ENCODE results near the gene RDX.
A peak's percentile ranks its signal among the peaks of the same experiment; 100 is the strongest.
"Not testable (repeated sequence)": the region's sequence is repeated elsewhere in the genome, so short reads cannot be mapped to it uniquely, and the experiment has no call there.

The RDX gene

GRCh38 chr11:110230377-110230776, 66.0 kb downstream of the RDX start:
- peak; percentile 33 for DNase-seq (ENCODE audit: low read depth)
- no peak for TF ChIP-seq CTCF (conservative IDR thresholded peaks at IDR 0.05; ENCODE audit: low read depth, low read length)
- H3K4me3 ChIP-seq (ENCODE audit: low read depth, low read length) = no peak overlapping the region

- H3K4me3 ChIP-seq (ENCODE audit: low read depth, low read length) = no peak overlapping the region
- TF ChIP-seq CTCF (conservative IDR thresholded peaks at IDR 0.05; ENCODE audit: low read depth, low read length) = no peak
- no peak for DNase-seq (ENCODE audit: low read depth)
Measured at GRCh38 chr11:110219006-110219785, 77.2 kb downstream of the RDX start.

GRCh38 chr11:110217936-110218335, 78.5 kb downstream of the RDX start:
- no peak for DNase-seq (ENCODE audit: low read depth)
- TF ChIP-seq CTCF (conservative IDR thresholded peaks at IDR 0.05; ENCODE audit: low read depth, low read length) = no peak
- no peak overlapping the region for H3K4me3 ChIP-seq (ENCODE audit: low read depth, low read length)

- no peak for DNase-seq (ENCODE audit: low read depth)
- no peak for TF ChIP-seq CTCF (conservative IDR thresholded peaks at IDR 0.05; ENCODE audit: low read depth, low read length)
- H3K4me3 ChIP-seq (ENCODE audit: low read depth, low read length) = no peak overlapping the region
Measured at GRCh38 chr11:110217223-110217877, 79.1 kb downstream of the RDX start.

- H3K4me3 ChIP-seq (ENCODE audit: low read depth, low read length) = peak overlapping the region; percentile 33
- not testable (repeated sequence) for DNase-seq (ENCODE audit: low read depth)
Measured at GRCh38 chr11:110209313-110209694, 87.1 kb downstream of the RDX start.

- not testable (repeated sequence) for DNase-seq (ENCODE audit: low read depth)
- H3K4me3 ChIP-seq (ENCODE audit: low read depth, low read length) = peak overlapping the region; percentile 30
Measured at GRCh38 chr11:110208678-110209312, 87.6 kb downstream of the RDX start.

- TF ChIP-seq CTCF (conservative IDR thresholded peaks at IDR 0.05; ENCODE audit: low read depth, low read length) = no peak
- DNase-seq (ENCODE audit: low read depth) = no peak
- H3K4me3 ChIP-seq (ENCODE audit: low read depth, low read length) = no peak overlapping the region
Measured at GRCh38 chr11:110207123-110207522, 89.3 kb downstream of the RDX start.

- no peak overlapping the region for H3K4me3 ChIP-seq (ENCODE audit: low read depth, low read length)
- no peak for DNase-seq (ENCODE audit: low read depth)
- TF ChIP-seq CTCF (conservative IDR thresholded peaks at IDR 0.05; ENCODE audit: low read depth, low read length) = no peak
Measured at GRCh38 chr11:110200836-110201235, 95.6 kb downstream of the RDX start.

Data from choroid plexus epithelial cell (primary cell).